ENCODE measurements around the gene TREML4.

The TREML4 gene

GRCh38 chr6:41280381-41281057, 52.4 kb downstream of the TREML4 start:
- H3K27me3 ChIP-seq (ENCODE audit: control insufficient read depth, insufficient read depth, low read length), result no peaks in the 10 kb centered on the region
- no peak overlapping the region for H3K4me3 ChIP-seq (ENCODE audit: low read length)
- H3K9ac ChIP-seq (ENCODE audit: low read length), result no peak overlapping the region
- H3K36me3 ChIP-seq (ENCODE audit: control insufficient read depth, insufficient read depth, low read length), result no peaks in the 10 kb centered on the region
- no peaks in the 10 kb centered on the region for H3K4me1 ChIP-seq (ENCODE audit: control insufficient read depth, insufficient read depth, low read length)
- H3K9me3 ChIP-seq (ENCODE audit: control insufficient read depth, low read length), result no peaks in the 10 kb centered on the region

GRCh38 chr6:41283600-41283999, 55.5 kb downstream of the TREML4 start:
- Histone ChIP-seq H3K9ac (ENCODE audit: low read length) (no peak overlapping the region), H3K9me3 (ENCODE audit: control insufficient read depth, low read length) (no peaks in the 10 kb centered on the region), H3K4me1 (ENCODE audit: control insufficient read depth, insufficient read depth, low read length) (no peaks in the 10 kb centered on the region), H3K27me3 (ENCODE audit: control insufficient read depth, insufficient read depth, low read length) (peaks cover 7% of the 10 kb centered on the region), H3K36me3 (ENCODE audit: control insufficient read depth, insufficient read depth, low read length) (no peaks in the 10 kb centered on the region), H3K4me3 (ENCODE audit: low read length) (no peak overlapping the region)

GRCh38 chr6:41284726-41285125, 56.6 kb downstream of the TREML4 start:
- peaks cover 7% of the 10 kb centered on the region for H3K27me3 ChIP-seq (ENCODE audit: control insufficient read depth, insufficient read depth, low read length)
- no peak overlapping the region for H3K4me3 ChIP-seq (ENCODE audit: low read length)
- H3K4me1 ChIP-seq (ENCODE audit: control insufficient read depth, insufficient read depth, low read length), result no peaks in the 10 kb centered on the region
- no peaks in the 10 kb centered on the region for H3K36me3 ChIP-seq (ENCODE audit: control insufficient read depth, insufficient read depth, low read length)
- H3K9ac ChIP-seq (ENCODE audit: low read length), result no peak overlapping the region
- H3K9me3 ChIP-seq (ENCODE audit: control insufficient read depth, low read length), result no peaks in the 10 kb centered on the region

- no peak within 1 kb of the TSS for H3K4me3 ChIP-seq (ENCODE audit: low read length)
- no peaks in the 10 kb centered on the region for H3K4me1 ChIP-seq (ENCODE audit: control insufficient read depth, insufficient read depth, low read length)
- H3K27me3 ChIP-seq (ENCODE audit: control insufficient read depth, insufficient read depth, low read length), result peaks cover 7% of the 10 kb centered on the region
- no peak within 1 kb of the TSS for H3K9ac ChIP-seq (ENCODE audit: low read length)
- H3K9me3 ChIP-seq (ENCODE audit: control insufficient read depth, low read length), result no peaks in the 10 kb centered on the region
- H3K36me3 ChIP-seq (ENCODE audit: control insufficient read depth, insufficient read depth, low read length), result no peaks in the 10 kb centered on the region
Measured at GRCh38 chr6:41286544-41287346, 58.6 kb downstream of the TREML4 start, which contains the start of gene TREM1. TSS of gene TREM1 (minus strand) at chr6:41286682. CDS start at chr6:41286655, 27 bp downstream.

GRCh38 chr6:41288030-41288753, 60.0 kb downstream of the TREML4 start:
- H3K9me3 ChIP-seq (ENCODE audit: control insufficient read depth, low read length), result no peaks in the 10 kb centered on the region
- H3K4me1 ChIP-seq (ENCODE audit: control insufficient read depth, insufficient read depth, low read length), result no peaks in the 10 kb centered on the region
- no peaks in the 10 kb centered on the region for H3K36me3 ChIP-seq (ENCODE audit: control insufficient read depth, insufficient read depth, low read length)
- no peak overlapping the region for H3K4me3 ChIP-seq (ENCODE audit: low read length)
- peaks cover 7% of the 10 kb centered on the region for H3K27me3 ChIP-seq (ENCODE audit: control insufficient read depth, insufficient read depth, low read length)
- no peak overlapping the region for H3K9ac ChIP-seq (ENCODE audit: low read length)

All from mucosa of stomach (tissue), 1 donor.